ENCODE data around the gene CYP27B1.

Gene CYP27B1

GRCh38 chr12:57766464-57767304, at the start of gene CYP27B1:
Gene CYP27B1, minus strand, starts transcription at chr12:57767078. Its CDS starts 37 bp downstream, at chr12:57767041.
- no peak for DNase-seq (ENCODE audit: low read depth in 2 of 2)

GRCh38 chr12:57816001-57816854, 49.4 kb upstream of the CYP27B1 start:
- DNase-seq (ENCODE audit: low read depth in 2 of 2) = no peak

GRCh38 chr12:57815177-57816000, 48.5 kb upstream of the CYP27B1 start:
- DNase-seq (ENCODE audit: low read depth in 2 of 2) = no peak

GRCh38 chr12:57813971-57814772, 47.3 kb upstream of the CYP27B1 start:
- DNase-seq (ENCODE audit: low read depth in 2 of 2) = no peak

- DNase-seq (ENCODE audit: low read depth in 2 of 2) = no peak
Observed at GRCh38 chr12:57813111-57813970, 46.5 kb upstream of the CYP27B1 start.

- DNase-seq (ENCODE audit: low read depth in 2 of 2) = no peak
Observed at GRCh38 chr12:57811028-57811755, 44.3 kb upstream of the CYP27B1 start.

- DNase-seq (ENCODE audit: low read depth in 2 of 2) = no peak
Observed at GRCh38 chr12:57810450-57810849, 43.6 kb upstream of the CYP27B1 start.

GRCh38 chr12:57809425-57809824, 42.5 kb upstream of the CYP27B1 start:
- DNase-seq (ENCODE audit: low read depth in 2 of 2) = no peak

- no peak for DNase-seq (ENCODE audit: low read depth in 2 of 2)
Observed at GRCh38 chr12:57808351-57808750, 41.5 kb upstream of the CYP27B1 start.

GRCh38 chr12:57807285-57807684, 40.4 kb upstream of the CYP27B1 start:
- no peak for DNase-seq (ENCODE audit: low read depth in 2 of 2)

GRCh38 chr12:57806677-57807076, 39.8 kb upstream of the CYP27B1 start:
- no peak for DNase-seq (ENCODE audit: low read depth in 2 of 2)

GRCh38 chr12:57803319-57803893, 36.5 kb upstream of the CYP27B1 start:
- peak in 1 of 2 donors; percentile 6 for DNase-seq (ENCODE audit: low read depth in 2 of 2)

GRCh38 chr12:57802607-57803006, 35.7 kb upstream of the CYP27B1 start:
- DNase-seq (ENCODE audit: low read depth in 2 of 2) = no peak

GRCh38 chr12:57800965-57801364, 34.1 kb upstream of the CYP27B1 start:
- DNase-seq (ENCODE audit: low read depth in 2 of 2) = no peak

- no peak for DNase-seq (ENCODE audit: low read depth in 2 of 2)
Observed at GRCh38 chr12:57797933-57798332, 31.1 kb upstream of the CYP27B1 start.

GRCh38 chr12:57796996-57797395, 30.1 kb upstream of the CYP27B1 start:
- DNase-seq (ENCODE audit: low read depth in 2 of 2) = no peak

- DNase-seq (ENCODE audit: low read depth in 2 of 2) = no peak
Observed at GRCh38 chr12:57795354-57795753, 28.5 kb upstream of the CYP27B1 start.

- DNase-seq (ENCODE audit: low read depth in 2 of 2) = no peak
Observed at GRCh38 chr12:57793920-57794319, 27.0 kb upstream of the CYP27B1 start.

GRCh38 chr12:57783861-57784260, 17.0 kb upstream of the CYP27B1 start:
- no peak for DNase-seq (ENCODE audit: low read depth in 2 of 2)
